Heart right ventricle (tissue), 16 donors: ENCODE measurements around the gene HBA2. TPM values are rescaled to one million over a fixed set of nuclear protein-coding genes. Genes with fewer than 3 reads are reported as not detected.
"Not testable (repeated sequence)": the region's sequence is repeated elsewhere in the genome, so short reads cannot be mapped to it uniquely, and the experiment has no call there.

Experiments used
- ATAC-seq, 8 donors: fragments of 200-7000 bp; cut with Tn5 transposase; one replicate each; pipeline ENCODE4 v1.9.1; 2020; ENCODE audit warnings: mild to moderate bottlenecking in 8 of 8, moderate library complexity in 8 of 8, moderate number of reproducible peaks in 1 of 8
- DNase-seq, 2 donors: peaks; one replicate each; pipeline ENCODE4 v3.0.0-alpha.2; 2020
- H3K27ac ChIP-seq, 10 donors: fragments of 200-600 bp; sonication (generic) in 2 of 10; one replicate each; pipeline versions ENCODE4 v1.5.0 to v1.8.0; 2020 to 2022; ENCODE audit warnings: mild to moderate bottlenecking in 3 of 10
- H3K27me3 ChIP-seq, 7 donors: fragments of 200-600 bp; one replicate each; pipeline ENCODE4 v1.8.0; 2021 to 2022; ENCODE audit warnings: mild to moderate bottlenecking in 2 of 7
- H3K36me3 ChIP-seq, 9 donors: fragments of 200-600 bp; sonication (generic) in 1 of 9; one replicate each; pipeline versions ENCODE4 v1.5.0 to v1.8.0; 2020 to 2022; ENCODE audit warnings: mild to moderate bottlenecking in 2 of 9
- H3K4me1 ChIP-seq, 9 donors: fragments of 200-600 bp; sonication (generic) in 1 of 9; one replicate each; pipeline versions ENCODE4 v1.5.0 to v1.8.0; 2020 to 2022; ENCODE audit warnings: mild to moderate bottlenecking in 4 of 9
- H3K4me3 ChIP-seq, 10 donors: fragments of 200-600 bp; sonication (generic) in 2 of 10; one replicate each; pipeline versions ENCODE4 v1.5.0 to v1.8.0; 2020 to 2022; ENCODE audit warnings: mild to moderate bottlenecking in 7 of 10, moderate library complexity in 2 of 10
- H3K9me3 ChIP-seq, 11 donors: fragments of 200-600 bp in 10 of 11; sonication (generic) in 2 of 11; one replicate each; pipeline versions ENCODE4 v1.5.0 to v1.8.0; 2013 to 2022; ENCODE audit warnings: mild to moderate bottlenecking in 2 of 11, control low read depth in 1 of 11, moderate library complexity in 1 of 11
- CTCF ChIP-seq, 9 donors: fragments of 200-600 bp; sonication (generic) in 2 of 9; IDR thresholded peaks; one replicate each; pipeline versions ENCODE4 v1.5.0 to v1.8.0; 2021 to 2022; ENCODE audit warnings: antibody characterized with exemption in 9 of 9, mild to moderate bottlenecking in 5 of 9, moderate library complexity in 1 of 9
- WGBS, 2 donors: extraction: QIAGEN DNeasy Blood & Tissue Kit; methylation state at CpG; one replicate each; pipeline ENCODE4 v1.1.7; 2013; ENCODE audit warnings: inconsistent platforms in 1 of 2; 5-methylcytosine and 5-hydroxymethylcytosine counted together
- intact Hi-C, 10 donors: fragments of 100-400 bp; cut with DNase I; formaldehyde crosslinking; loops; one replicate each; pipeline versions ENCODE4 v1.11.1 to v1.14.2; 2022
- polyA plus RNA-seq, 2 donors: library from polyadenylated mRNA; stranded (reverse); fragments of 200-250 nt; gene quantifications; one replicate each; pipeline ENCODE4 v1.2.3, GENCODE V29; 2013
- total RNA-seq, 10 donors: library from RNA; stranded (reverse); fragmentation: NEBNext Ultra II Directional in 3 of 10; extraction: Animal tissue kit (Norgen Biotek cat#: 25700) in 3 of 10; gene quantifications; one replicate each; pipeline versions ENCODE4 v1.2.1 to v1.2.4, GENCODE V29; 2021 to 2023
- donor health status: Arrhythmogenic right ventricular cardiomyopathy.
- donor health status: ischemic (EF 13 %, LVEDD 7.1; RV severe dilation, severe dysfunction).
- donor health status: healthy with polysubstance abuse.
- donor health status: DM: no; HTN: yes; CAD: no.
- donor health status: DM: no; HTN: no; CAD: no.
- donor health status: ischemic (EF 25% LVEDD 6.9; RV normal size, moderate dysfunction).
- donor health status: ischemic (EF 25% LVEDD 5.7; RV mildly dilated, moderate dysfunction).
- donor health status: healthy.
- donor health status: DM: yes; HTN: yes; CAD: no.
- donor health status: Ischemic cardiomyopathy.
- donor health status: ischemic (EF 35%, LVEDD 5.7; RV mildly dilated, moderate dysfunction).
- donor health status: nonischemic (EF 11% LVEDD 7.7; RV severe dilation, severe dysfunction).
- donor health status: DM: yes; HTN: yes; CAD: no.
- donor health status: PGD.
- donor health status: ischemic (EF 29% LVEDD 5.4; RV normal size, mild dysfunction).
- donor health status: nonischemic (EF 23%, LVEDD 6.1; RV moderate dilation, normal function).

The HBA2 gene
- total and polyA plus RNA-seq, 12 donors, result 2.9 to 1,146 (median 98.0) TPM

GRCh38 chr16:167122-167690, 5.5 kb upstream of the HBA2 start:
- DNase-seq, result no peak
- H3K4me3 ChIP-seq, result no peak overlapping the region
- intact Hi-C loops, result no loop called here
- 7 to 9% methylated on average over 11 of the region's 11 CpGs for WGBS, 2 donors
- ATAC-seq, result no peak
- H3K36me3 ChIP-seq, result no peaks in the 10 kb centered on the region
- peaks cover 37 to 75% (median 73%) of the 10 kb centered on the region in 7 donors for H3K27me3 ChIP-seq
- no peak for TF ChIP-seq CTCF (IDR thresholded peaks at IDR 0.05)
- H3K4me1 ChIP-seq, result peaks cover 0 to 23% (median 18%) of the 10 kb centered on the region in 9 donors
- no peak overlapping the region for H3K27ac ChIP-seq
- no peaks in the 10 kb centered on the region for H3K9me3 ChIP-seq

DNA sequence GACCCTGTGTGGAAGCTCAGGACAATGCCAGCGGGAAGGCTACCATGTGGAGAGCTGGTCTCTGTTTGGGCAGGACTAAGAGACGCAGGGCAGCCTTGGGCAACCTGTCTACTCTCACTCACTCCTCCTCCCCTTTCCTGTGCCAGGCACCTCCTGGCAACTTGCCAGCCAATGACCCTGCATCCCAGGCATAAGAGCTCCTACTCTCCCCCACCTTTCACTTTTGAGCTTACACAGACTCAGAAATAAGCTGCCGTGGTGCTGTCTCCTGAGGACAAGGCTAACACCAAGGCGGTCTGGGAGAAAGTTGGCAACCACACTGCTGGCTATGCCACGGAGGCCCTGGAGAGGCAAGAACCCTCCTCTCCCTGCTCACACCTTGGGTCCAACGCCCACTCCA, 4.3 kb upstream of the HBA2 start:
- no peak for ATAC-seq
- Histone ChIP-seq H3K9me3 (no peaks in the 10 kb centered on the region), H3K27me3 (peaks cover 37 to 75% (median 71%) of the 10 kb centered on the region in 7 donors), H3K4me1 (peaks cover 0 to 23% (median 18%) of the 10 kb centered on the region in 9 donors), H3K4me3 (no peak overlapping the region), H3K27ac (no peak overlapping the region), H3K36me3 (no peaks in the 10 kb centered on the region)
- intact Hi-C loops, result no loop called here
- WGBS, 2 donors, result 45 to 48% methylated on average over 6 of the region's 6 CpGs
- no peak for TF ChIP-seq CTCF (IDR thresholded peaks at IDR 0.05)
- no peak for DNase-seq

DNA sequence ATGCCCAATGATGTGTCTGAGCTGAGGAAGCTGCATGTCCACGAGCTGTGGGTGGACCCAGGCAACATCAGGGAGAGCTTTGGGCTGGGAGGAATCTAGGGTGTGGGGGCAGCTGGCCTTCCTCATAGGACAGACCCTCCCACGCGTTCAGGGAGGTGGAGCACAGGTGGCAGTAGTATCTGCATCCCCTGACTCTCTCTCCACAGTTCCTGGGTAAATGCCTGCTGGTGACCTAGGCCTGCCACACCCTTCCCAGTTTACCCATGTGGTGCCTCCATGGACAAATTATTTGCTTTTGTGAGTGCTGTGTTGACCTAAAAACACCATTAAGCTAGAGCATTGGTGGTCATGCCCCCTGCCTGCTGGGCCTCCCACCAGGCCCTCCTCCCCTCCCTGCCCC, 3.7 kb upstream of the HBA2 start:
- 26 to 29% methylated on average over 3 of the region's 3 CpGs for WGBS, 2 donors
- Histone ChIP-seq H3K9me3 (no peaks in the 10 kb centered on the region), H3K27ac (no peak overlapping the region), H3K4me3 (no peak overlapping the region), H3K4me1 (peaks cover 0 to 23% (median 18%) of the 10 kb centered on the region in 9 donors), H3K27me3 (peaks cover 37 to 79% (median 73%) of the 10 kb centered on the region in 7 donors), H3K36me3 (no peaks in the 10 kb centered on the region)
- TF ChIP-seq CTCF (IDR thresholded peaks at IDR 0.05), result no peak
- no peak for DNase-seq
- ATAC-seq, result no peak
- intact Hi-C loops, result no loop called here

DNA sequence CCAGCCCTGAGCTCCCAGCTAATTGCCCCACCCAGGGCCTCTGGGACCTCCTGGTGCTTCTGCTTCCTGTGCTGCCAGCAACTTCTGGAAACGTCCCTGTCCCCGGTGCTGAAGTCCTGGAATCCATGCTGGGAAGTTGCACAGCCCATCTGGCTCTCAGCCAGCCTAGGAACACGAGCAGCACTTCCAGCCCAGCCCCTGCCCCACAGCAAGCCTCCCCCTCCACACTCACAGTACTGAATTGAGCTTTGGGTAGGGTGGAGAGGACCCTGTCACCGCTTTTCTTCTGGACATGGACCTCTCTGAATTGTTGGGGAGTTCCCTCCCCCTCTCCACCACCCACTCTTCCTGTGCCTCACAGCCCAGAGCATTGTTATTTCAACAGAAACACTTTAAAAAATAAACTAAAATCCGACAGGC, 2.6 kb upstream of the HBA2 start:
- intact Hi-C loops, H3K9me3 ChIP-seq, H3K27ac ChIP-seq, H3K4me3 ChIP-seq, H3K36me3 ChIP-seq: not testable (repeated sequence)
- H3K27me3 ChIP-seq, result peaks cover 40 to 86% (median 79%) of the 10 kb centered on the region in 7 donors
- WGBS, 2 donors, result 1 to 4% methylated on average over 5 of the region's 5 CpGs
- DNase-seq (peak in 1 of 2 donors; percentile 27), ATAC-seq (peak; percentile 31 to 68 (median 47))
- peaks cover 0 to 26% (median 16%) of the 10 kb centered on the region in 9 donors for H3K4me1 ChIP-seq

DNA sequence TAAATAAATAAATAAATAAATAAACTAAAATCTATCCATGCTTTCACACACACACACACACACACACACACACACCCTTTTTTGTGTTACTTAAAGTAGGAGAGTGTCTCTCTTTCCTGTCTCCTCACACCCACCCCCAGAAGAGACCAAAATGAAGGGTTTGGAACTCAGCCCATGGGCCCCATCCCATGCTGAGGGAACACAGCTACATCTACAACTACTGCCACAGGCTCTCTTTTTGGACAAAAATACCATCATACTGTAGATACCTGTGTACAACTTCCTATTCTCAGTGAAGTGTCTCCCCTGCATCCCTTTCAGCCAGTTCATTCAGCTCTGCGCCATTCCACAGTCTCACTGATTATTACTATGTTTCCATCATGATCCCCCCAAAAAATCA, 1.9 kb upstream of the HBA2 start:
- intact Hi-C loops, result no loop called here

DNA sequence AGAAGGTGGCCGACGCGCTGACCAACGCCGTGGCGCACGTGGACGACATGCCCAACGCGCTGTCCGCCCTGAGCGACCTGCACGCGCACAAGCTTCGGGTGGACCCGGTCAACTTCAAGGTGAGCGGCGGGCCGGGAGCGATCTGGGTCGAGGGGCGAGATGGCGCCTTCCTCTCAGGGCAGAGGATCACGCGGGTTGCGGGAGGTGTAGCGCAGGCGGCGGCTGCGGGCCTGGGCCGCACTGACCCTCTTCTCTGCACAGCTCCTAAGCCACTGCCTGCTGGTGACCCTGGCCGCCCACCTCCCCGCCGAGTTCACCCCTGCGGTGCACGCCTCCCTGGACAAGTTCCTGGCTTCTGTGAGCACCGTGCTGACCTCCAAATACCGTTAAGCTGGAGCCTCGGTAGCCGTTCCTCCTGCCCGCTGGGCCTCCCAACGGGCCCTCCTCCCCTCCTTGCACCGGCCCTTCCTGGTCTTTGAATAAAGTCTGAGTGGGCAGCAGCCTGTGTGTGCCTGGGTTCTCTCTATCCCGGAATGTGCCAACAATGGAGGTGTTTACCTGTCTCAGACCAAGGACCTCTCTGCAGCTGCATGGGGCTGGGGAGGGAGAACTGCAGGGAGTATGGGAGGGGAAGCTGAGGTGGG, 657 bp downstream of the HBA2 start:
- H3K9me3 ChIP-seq, intact Hi-C loops, H3K4me1 ChIP-seq, ATAC-seq, H3K36me3 ChIP-seq, H3K4me3 ChIP-seq, H3K27ac ChIP-seq, DNase-seq: not testable (repeated sequence)
- peaks cover 17 to 78% (median 68%) of the 10 kb centered on the region in 7 donors for H3K27me3 ChIP-seq
- WGBS, 2 donors, result 3 to 6% methylated on average over 25 to 26 of the region's 44 CpGs

More for the DNA sequence above, 1.9 kb upstream of the HBA2 start:
- WGBS, 2 donors, result 44 to 48% methylated on average over 1 of the region's 1 CpG
- no peak for ATAC-seq
- no peaks in the 10 kb centered on the region for H3K36me3 ChIP-seq
- no peak overlapping the region for H3K27ac ChIP-seq
- TF ChIP-seq CTCF (IDR thresholded peaks at IDR 0.05), result no peak
- no peaks in the 10 kb centered on the region for H3K9me3 ChIP-seq
- H3K27me3 ChIP-seq, result peaks cover 41 to 86% (median 79%) of the 10 kb centered on the region in 7 donors
- DNase-seq, result no peak
- H3K4me3 ChIP-seq, result no peak overlapping the region
- peaks cover 0 to 19% (median 9%) of the 10 kb centered on the region in 9 donors for H3K4me1 ChIP-seq

- DNase-seq, H3K4me1 ChIP-seq, H3K36me3 ChIP-seq, intact Hi-C loops, H3K9me3 ChIP-seq, H3K27ac ChIP-seq, H3K4me3 ChIP-seq: not testable (repeated sequence)
- H3K27me3 ChIP-seq, result peaks cover 9 to 78% (median 68%) of the 10 kb centered on the region in 7 donors
- WGBS, 2 donors, result 10 to 19% methylated on average over 5 to 8 of the region's 13 CpGs
- peak in 5 of 8 donors; percentile 18 to 53 (median 22) for ATAC-seq
Observed at GRCh38 chr16:173928-174769, 1.5 kb downstream of the HBA2 start.
